Mammary epithelial cell (primary cell): ENCODE data around the gene PLEK.

Experiments
- EZH2 ChIP-seq: IDR thresholded peaks from 2 replicates; pipeline ENCODE4 v1.6.1; 2012; ENCODE audit warnings: low read length, inconsistent platforms, borderline replicate concordance
- TF ChIP-seq, protein P1 (sequence below), 2 donors: IDR thresholded peaks in 1 of 2; conservative IDR thresholded peaks in 1 of 2; 2 replicates each; pipeline ENCODE4 v1.5.1; 2011 to 2012; ENCODE audit warnings: inconsistent platforms in 2 of 2, low read length in 2 of 2, mild to moderate bottlenecking in 2 of 2, control low read depth in 1 of 2, low read depth in 1 of 2; ENCODE audit not compliant: insufficient read depth in 1 of 2; ENCODE audit errors: extremely low read depth in 1 of 2

DNA sequence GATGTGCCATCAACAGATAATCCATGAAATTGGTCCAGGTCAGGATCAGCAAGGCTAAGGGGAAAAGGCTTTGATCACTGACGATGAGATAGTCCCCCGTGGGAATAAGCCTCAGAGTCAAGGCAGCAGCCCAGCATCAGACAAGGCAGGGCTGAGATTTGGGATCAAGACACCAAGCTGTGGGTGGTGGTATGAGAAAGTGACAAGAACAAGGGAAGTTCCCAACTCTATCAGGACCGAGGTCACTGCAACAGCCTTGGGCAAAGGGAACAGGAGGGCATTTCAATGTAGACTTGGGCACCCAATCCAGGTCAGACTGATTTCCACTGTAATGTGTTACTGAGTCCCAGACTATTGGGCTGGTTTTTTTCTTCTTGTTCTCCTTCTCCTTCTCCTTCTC is 18.7 kb downstream of the PLEK start:
- TF ChIP-seq EZH2, result no peak
- TF ChIP-seq, protein P1, sequence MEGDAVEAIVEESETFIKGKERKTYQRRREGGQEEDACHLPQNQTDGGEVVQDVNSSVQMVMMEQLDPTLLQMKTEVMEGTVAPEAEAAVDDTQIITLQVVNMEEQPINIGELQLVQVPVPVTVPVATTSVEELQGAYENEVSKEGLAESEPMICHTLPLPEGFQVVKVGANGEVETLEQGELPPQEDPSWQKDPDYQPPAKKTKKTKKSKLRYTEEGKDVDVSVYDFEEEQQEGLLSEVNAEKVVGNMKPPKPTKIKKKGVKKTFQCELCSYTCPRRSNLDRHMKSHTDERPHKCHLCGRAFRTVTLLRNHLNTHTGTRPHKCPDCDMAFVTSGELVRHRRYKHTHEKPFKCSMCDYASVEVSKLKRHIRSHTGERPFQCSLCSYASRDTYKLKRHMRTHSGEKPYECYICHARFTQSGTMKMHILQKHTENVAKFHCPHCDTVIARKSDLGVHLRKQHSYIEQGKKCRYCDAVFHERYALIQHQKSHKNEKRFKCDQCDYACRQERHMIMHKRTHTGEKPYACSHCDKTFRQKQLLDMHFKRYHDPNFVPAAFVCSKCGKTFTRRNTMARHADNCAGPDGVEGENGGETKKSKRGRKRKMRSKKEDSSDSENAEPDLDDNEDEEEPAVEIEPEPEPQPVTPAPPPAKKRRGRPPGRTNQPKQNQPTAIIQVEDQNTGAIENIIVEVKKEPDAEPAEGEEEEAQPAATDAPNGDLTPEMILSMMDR (conservative IDR thresholded peaks at IDR 0.05 in 1 of 2, IDR thresholded peaks at IDR 0.05 in 1 of 2; ENCODE audit: extremely low read depth in 1 of 2, insufficient read depth in 1 of 2, low read depth in 1 of 2, low read length in 2 of 2), result no peak
